NCI-H345 (cell line): Measurements from ENCODE around the gene GLB1L3.
"Not testable (repeated sequence)": the region's sequence is repeated elsewhere in the genome, so short reads cannot be mapped to it uniquely, and the experiment has no call there.

Experiments
- DNase-seq: peaks from one replicate; lab custom pipeline; 2025; lab: John Stamatoyannopoulos, UW

GLB1L3 gene

DNA sequence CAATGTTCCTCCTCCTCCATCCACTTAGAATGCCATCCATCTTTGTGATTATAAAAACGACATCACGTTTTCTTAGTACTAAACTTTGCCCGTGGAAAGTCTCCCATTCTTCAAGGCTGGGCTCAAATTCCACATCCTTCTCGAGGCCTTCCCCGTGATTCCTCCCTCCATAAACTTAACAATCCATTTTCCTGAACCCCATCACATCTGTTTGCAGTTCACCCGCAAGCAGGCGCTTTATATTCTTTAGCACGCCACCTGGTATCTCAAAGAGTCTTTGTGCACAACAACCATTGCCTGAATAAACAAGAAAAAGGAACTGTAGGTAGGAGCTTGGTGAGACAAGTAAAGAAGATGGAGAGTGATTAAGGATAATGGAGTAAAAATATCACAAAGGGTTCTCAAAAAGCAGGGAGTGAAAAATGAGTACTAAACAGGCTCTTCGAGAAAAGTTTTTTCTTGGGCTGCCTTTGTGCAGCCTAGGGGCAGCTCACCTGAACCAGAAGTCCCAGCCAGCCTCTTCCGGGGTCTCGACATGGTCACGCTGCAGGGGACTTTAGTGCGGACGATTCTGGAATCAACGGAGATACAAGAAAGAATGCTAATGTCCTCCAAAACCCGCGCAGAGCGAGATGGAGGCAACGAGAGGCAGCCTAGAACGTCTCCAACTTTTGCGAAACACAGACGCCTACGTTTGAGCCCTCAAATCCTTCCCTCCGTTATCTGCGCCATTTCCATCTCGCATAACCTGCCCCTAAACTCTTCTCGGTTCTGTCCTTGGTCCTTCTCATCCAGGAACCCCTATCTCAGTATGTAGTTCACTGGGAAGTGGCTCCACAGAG lies 23.6 kb upstream of the GLB1L3 start:
- peak; percentile 48 for DNase-seq

DNA sequence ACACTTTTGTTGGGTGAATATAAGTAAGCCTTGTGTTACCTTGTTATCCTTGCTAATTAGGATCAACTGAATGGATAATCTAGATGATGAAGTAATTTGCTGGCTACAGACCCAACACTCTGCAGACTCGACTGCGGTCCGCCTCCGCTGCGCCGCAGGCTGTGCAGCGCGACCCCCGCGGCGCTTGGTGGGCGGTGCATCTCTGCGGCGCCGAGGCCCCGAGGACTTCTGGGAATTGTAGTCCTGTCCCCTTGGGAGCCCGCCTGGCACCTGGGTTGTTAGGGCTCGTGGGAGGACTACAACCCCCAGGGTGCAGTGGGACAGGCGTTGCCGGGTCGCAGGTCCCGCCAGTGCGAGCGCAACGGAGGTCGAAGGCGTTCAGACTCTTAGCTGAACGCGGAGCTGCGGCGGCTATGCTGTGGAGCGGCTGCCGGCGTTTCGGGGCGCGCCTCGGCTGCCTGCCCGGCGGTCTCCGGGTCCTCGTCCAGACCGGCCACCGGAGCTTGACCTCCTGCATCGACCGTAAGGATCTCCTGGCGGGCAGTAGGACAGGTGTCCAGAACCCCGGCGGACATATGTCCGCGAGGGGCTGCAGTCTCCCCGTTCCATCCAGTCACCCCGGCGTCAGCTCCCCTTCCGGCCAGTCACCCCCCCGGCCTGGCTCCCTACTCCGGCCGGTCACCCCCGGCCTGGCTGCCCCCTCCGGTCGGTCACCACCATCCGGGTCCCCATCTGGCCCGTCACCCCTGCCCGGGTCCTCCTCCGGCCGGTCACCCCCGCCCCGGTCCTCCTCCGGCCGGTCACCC lies 22.8 kb upstream of the GLB1L3 start, which contains the start of the genes ACAD8 and THYN1:
TSS of gene ACAD8 (plus strand) at position 381 of the 806 bp plus-strand sequence. CDS start at position 414, 33 bp downstream.
TSS of gene THYN1 (minus strand) at position 165 of the 806 bp plus-strand sequence. CDS start 470 bp downstream, outside the sequence.
- peak; percentile 99 for DNase-seq

DNA sequence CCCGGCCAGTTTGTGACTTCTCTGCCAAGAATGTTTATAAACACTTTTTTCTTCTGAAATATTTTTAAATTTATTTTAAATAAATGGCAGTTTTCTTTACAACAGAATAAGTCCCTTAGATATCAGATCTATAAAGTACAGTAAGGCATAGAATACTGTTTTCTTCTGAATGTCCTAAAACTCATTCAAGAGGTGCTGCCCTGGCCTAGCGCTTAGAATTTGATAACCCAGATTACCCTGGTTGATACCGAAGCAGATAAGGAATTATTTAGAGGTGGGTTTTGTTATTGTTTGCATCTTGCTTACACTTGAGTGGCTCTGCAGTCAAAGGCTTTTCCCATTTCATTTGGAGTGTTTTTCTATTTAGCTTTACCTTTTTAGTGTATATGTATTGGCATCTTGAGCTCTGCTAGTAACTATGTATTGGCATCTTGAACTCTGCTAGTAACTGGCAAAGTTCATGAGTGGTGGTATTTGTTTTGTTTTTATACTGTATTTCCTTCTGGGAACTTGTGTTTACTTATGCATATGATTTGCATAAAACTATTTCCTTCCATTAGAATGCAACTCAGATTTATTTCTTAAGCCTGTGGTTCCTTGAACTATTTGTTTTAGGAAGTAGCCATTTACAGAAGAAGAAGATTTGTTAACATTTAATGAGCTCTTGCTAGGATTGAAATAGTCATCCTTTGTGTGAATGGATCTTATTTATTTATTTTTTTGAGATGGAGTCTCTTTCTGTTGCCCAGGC lies 21.6 kb upstream of the GLB1L3 start:
- DNase-seq = no peak

DNA sequence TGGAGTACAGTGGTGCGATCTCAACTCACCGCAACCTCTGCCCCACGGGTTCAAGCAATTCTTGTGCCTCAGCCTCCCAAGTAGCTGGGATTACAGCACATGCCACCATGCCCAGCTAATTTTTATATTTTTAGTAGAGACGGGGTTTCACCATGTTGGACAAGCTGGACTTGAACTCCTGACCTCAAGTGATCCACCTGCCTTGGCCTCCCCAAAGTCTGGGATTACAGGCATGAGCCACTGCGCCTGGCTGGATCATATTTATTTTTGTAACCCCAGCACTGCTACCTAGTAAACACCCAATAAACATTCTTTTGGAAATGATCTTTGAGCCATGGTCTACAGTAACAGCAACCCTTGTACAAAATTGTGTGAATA lies 21.0 kb upstream of the GLB1L3 start:
- not testable (repeated sequence) for DNase-seq

DNA sequence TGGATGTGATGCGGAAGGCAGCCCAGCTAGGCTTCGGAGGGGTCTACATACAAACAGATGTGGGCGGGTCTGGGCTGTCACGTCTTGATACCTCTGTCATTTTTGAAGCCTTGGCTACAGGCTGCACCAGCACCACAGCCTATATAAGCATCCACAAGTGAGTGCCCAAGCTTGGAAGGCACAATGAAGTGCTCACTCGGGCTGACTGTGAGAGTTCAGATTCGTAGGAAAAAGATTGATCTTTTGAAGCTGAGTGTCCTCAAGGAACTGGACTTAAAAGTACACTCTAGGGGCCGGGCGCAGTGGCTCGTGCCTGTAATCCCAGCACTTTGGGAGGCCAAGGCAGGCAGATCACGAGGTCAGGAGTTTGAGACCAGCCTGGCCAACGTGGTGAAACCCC lies 19.1 kb upstream of the GLB1L3 start:
- DNase-seq = no peak

DNA sequence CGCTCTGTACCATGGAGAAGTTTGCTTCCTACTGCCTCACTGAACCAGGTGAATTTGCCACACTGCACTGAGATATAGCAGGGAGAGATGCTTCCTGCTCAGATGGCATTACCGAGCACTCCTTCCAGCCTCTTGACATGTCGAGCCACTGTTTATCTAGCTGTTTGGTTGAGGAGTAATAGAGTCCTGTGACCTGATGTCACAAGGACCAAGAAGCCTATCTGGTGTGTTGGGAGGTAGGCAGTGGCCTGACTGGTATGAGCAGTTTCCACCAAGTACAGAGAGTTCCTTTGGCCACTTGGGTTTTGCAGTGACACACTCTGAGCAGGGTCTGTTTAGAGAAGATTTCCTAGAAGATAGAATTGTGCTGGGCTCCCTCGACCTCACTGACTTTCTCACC lies 17.6 kb upstream of the GLB1L3 start:
- no peak for DNase-seq

DNA sequence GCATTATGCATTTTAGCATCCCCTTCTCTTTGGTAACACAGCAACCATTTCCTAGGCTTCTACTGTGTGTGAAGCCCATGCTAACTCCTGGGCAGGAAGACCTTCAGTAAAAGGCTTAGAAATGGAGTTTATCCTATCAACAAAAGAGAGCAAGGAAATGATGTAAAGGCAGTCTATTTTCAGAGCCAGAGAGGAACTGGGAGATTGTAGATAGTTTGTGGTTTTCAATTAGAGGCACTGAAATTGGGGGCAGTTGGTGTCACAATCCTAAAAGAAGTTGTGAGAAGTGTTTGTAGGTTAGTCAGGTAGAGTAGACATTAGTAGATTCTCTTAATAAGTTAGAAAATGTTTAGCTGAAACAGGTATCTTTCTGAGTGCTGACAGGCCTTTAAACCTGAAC lies 15.7 kb upstream of the GLB1L3 start:
- DNase-seq = no peak

DNA sequence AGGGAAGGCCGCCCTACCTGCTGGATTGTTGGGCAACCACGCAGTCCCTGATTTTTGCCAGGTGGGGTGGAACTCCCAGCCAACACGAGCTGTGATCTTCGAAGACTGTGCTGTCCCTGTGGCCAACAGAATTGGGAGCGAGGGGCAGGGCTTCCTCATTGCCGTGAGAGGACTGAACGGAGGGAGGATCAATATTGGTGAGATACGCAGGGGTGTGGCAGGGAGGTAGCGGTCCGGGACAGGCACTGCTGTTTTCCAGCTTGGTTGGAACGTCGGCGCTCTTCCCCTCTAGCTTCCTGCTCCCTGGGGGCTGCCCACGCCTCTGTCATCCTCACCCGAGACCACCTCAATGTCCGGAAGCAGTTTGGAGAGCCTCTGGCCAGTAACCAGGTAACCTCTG lies 15.2 kb upstream of the GLB1L3 start:
- no peak for DNase-seq

DNA sequence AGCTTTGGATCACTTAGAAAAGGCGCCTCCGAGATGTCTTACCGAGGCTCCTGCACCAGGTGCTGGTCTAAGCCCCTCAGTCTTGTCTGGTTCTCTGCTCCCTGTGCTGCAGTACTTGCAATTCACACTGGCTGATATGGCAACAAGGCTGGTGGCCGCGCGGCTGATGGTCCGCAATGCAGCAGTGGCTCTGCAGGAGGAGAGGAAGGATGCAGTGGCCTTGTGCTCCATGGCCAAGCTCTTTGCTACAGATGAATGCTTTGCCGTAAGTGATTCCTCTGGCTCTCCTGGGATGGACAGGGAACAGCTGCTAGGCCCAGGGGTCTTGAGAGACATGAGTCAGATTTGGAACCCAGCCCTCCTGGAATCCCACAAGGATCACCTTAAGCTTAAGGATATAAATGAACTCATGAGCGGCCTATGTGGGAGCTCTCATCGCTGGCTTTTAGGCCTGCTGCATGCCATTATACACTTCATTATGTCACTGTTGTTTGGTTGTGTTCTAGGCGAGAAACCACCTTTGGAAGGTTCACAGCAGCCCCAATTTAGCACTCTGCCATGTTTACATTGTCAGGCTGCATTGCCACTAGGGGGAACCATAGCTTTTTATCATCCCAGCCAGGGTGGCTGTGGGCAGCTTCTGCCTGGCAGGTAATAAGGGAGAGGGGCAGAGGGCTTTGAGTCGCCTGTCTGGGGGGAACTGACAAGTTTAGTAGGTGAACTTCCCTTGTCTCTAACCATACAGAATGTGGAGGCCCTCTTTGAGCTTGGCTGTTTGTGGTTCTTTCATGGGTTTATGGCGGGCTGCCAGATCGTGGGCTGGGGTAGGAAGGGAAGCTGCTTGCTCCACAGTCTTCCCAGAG lies 14.3 kb upstream of the GLB1L3 start:
- peak; percentile 15 for DNase-seq

DNA sequence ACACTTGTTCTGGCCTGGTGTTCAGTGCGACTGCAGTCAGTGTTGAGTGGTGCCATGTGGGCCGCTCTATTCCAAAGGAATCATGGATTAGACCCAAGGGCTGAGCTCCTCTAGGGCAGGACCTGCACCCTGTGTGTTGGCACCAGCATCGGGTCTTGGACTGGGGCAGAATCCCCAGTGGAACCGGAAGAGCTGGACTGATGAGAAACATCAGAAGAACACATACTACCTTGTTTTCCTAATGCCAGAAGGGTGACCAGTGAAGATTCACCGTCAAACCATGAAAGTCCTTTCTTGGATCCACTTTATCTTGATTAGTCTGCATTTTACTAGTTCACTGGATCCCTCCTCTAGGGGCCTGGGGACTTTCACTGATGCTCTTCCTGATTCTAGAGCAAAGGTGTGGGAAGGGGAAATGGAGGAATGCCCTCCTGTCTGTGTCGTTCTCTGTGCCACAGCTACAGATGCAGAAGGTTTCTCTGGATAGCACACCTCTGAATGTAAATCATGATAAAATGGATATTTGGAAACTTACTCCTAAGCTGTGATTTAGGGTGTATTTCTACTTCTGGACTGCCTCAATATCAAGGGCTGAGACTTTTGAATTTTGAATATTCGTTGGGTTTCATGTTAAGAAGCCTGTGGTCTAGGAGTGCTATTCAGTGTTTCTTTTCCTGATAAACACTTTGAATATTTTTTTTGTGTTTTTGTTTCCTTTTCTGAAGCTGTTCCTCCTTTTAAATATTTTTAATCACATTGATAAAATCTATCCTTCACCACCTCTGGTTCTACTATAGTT lies 11.0 kb upstream of the GLB1L3 start:
- no peak for DNase-seq

DNA sequence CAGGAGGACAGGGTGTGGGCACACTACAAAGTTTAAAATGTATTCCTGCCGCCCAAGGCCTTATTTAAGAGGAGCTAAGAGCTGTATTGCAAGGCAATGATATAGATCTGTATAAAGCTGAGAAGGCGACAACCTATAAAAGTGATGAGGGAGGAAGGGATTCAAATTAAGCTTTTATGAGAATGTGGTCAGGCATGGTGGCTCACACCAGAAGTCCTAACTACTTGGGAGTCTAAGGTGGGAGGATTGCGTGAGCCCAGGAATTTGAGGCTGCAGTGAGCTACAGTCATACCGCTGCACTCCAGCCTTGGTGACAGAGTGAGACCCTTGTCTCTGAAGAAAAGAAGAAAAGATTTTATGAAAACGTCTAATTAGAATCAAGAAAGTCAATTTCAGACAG lies 9.7 kb upstream of the GLB1L3 start:
- DNase-seq = no peak

DNA sequence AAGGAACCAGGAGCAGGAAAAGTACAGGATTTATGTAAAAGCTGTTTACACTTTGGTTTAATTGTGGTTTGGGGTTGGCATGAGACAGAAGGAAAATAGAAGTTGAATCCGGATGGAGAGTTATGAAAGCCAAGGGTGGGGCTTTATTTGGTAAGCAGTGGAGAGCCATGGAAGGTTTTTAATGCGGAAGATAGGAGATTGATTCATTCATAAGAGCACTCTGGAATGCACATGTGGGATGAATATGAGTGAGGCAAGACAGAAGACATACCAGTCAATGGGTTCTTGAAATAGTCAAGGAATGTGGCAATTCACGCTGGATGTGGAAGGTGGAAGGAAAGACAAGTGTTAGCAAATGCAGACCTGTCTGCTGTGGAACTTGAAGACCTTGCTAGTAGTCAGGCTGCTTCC lies 9.3 kb upstream of the GLB1L3 start:
- DNase-seq = no peak

DNA sequence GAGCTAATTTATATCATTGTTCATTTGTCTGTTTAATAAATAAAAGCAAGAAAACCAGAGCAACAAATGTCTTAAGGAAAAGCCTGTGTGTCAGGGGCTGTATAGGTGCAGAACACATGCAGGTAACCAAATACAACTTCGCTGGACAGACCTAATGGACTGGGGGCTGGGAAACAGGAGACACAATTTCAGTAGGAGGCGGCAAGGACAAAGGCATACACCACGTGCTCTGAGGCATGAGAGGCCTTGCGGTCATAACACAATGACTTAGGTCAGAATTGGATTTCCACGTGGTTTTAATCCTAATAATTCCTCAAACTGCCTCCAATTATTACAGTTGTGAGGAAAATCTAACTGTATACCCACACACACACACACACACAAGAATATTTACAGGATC lies 8.7 kb upstream of the GLB1L3 start:
- no peak for DNase-seq

DNA sequence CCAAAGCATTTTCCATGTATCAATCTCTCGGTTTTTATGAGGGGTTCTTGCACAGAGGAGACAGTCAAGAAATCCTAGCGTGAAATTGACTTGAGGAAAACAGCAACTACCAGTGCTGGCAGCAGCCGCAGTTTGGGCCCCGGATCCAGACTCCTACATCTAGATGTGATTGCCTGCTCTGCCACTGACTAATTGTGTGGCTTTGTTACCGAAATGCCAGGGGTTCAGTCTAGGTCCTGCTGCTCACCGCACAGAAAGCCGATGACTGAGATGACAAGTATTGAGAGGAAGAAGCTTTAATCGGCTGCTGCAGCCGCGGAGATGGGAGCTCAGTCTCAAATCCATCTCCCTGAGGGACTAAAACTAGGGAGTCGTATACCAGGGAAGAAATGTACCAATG lies 8.2 kb upstream of the GLB1L3 start:
- DNase-seq = no peak

DNA sequence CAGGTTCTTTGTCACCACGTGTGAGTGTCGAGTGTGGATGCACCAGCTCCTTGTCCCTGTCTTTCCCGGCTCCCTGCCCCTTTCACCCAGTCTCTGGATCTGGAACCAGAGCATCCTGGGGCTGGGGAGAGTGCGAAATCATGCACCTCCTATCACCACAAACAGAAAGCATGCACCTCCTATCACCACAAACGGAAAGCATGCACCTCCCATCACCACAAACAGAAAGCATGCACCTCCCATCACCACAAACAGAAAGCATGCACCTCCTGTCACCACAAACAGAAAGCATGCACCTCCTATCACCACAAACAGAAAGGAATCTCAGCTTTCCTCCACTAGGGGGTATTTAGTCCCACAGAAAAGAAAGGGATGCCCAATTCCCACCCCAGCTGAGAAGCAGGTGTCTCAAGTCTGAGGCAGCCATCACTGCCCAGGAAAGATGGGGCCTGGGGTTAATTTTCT lies 5.9 kb upstream of the GLB1L3 start:
- peak; percentile 35 for DNase-seq

DNA sequence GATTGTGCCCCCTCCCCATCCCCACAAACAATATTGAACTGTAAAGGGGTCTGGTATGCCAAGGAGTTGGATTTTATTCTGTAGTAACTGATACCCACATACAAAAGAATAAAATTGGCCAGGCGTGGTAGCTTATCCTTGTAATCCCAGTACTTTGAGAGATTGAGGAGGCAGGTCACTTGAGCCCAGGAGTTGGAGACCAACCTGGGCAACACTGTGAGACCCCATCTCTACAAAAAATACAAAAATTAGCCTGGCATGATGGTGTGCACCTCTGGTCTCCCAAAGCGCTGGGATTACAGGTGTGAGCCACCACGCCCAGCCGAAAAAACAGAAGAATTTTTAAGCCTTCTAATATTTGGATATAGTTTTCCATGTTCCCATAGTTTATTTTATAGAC lies 4.2 kb upstream of the GLB1L3 start:
- DNase-seq = no peak

DNA sequence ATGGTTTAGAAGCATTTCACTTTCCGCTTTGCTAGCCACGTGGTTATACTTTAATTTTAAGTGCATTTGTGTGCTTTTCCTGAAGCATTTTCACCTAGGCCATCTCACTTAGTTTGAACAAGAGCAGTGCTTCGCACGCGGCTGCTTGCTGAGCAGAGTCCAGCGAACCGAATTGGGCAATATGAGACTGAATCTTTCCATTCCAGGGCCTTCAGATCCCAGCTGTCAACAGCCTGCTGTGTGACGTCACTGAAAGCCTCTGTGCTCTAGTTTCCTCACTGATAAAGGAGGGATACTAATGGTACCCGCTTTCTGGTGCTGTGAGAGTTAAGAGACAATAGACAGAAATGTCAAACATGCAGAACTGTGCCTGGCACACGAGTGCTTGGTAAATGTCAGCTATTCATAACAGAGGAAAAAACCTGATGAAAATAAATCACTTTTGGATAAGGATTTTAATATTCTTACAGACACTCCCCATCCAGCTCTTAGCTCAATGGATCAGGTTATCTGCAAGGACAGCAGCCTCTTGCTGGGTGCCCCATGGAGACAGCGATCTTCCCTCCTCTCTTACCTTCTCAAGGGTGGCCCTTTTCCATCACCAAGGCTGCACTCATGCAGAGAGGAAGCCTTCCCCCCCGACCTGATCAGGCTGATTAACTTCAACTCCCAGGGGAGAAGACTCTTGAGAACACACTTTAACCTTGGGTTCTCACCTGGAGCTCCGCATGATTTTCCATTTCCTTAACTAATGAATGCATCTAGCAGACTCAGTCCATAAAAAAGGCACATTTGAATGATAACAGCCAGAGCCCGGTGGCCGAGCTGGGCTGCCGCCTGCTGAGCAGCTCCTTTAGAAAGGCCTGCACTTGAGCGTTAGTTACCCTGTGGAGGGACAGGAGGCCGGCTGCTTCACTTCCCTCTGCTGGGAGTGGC lies 3.5 kb upstream of the GLB1L3 start:
- peak; percentile 64 for DNase-seq

DNA sequence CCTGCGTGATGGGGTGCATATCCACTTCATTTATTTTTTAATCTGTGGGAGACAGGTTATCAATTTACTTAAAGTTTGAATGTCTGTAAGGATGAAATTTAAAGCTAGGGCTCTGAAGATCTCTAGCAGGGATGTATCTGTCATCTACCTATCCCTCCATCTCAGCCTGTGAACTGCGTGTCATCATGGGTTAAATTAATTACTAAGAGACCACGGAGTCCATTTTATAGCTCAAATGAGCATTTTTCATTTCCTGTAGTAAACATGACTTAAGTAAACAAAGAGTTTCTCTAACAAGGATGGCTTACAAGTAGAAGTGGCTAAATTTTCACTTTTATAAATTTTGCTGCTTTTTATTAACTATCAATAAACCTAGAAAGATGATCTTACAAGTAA lies 2.9 kb upstream of the GLB1L3 start:
- no peak for DNase-seq

DNA sequence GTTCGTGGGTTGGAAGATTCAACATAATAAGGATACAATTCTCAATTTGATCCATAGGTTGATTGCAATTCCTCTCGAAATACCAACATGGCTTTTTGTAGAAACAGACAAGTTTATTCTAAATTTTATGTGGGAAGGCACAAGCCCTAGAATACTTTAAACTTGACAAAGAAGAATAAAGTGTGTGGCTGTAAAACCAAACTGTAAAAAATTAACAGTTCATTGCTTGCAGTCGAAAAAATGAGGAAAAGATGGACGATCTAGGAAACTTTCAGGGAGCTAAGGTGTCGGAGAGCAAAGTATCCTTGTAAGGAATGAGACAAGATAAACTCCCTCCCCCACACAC lies 1.0 kb upstream of the GLB1L3 start:
- no peak for DNase-seq
